ENCODE results near the gene KCNIP1. TPM values are rescaled to one million over a fixed set of nuclear protein-coding genes. Genes with fewer than 3 reads are reported as not detected.

The KCNIP1 gene
- total RNA-seq, 1 experiment from 2014 or later, result not detected

- Histone ChIP-seq H3K36me3 (ENCODE audit: low read depth, low read length) (no peaks in the 10 kb centered on the region), H2AFZ (ENCODE audit: low read length) (no peak overlapping the region), H3K9ac (ENCODE audit: low read length) (no peak overlapping the region), H3K4me2 (ENCODE audit: low read length) (no peak overlapping the region), H3K79me2 (ENCODE audit: low read length) (no peaks in the 10 kb centered on the region), H3K27ac (ENCODE audit: low read length) (no peak overlapping the region), H3F3A (ENCODE audit: low read length, unreplicated experiment) (no peaks in the 10 kb centered on the region), H3K4me3 (ENCODE audit: low read length) (no peak overlapping the region), H3K9me3 (ENCODE audit: low read length) (no peaks in the 10 kb centered on the region), H3K27me3 (ENCODE audit: low read length) (no peaks in the 10 kb centered on the region; the same call in 1 of the 2 replicates), H3K4me1 (ENCODE audit: insufficient read depth, low read length) (peaks cover 5% of the 10 kb centered on the region), H3K9me2 (replicated peaks; ENCODE audit: low read length) (no peaks in the 10 kb centered on the region), H4K20me1 (ENCODE audit: low read length) (no peaks in the 10 kb centered on the region)
- CTCF ChIA-PET, result no interaction called here
- POLR2A ChIA-PET (ENCODE audit: unreplicated experiment), result no interaction called here
- ATAC-seq (no peak), DNase-seq (no peak)
- BruUV-seq (replicated peaks), result no TSS peak
- intact Hi-C loops (cut with micrococcal nuclease), result no loop called here
- TF ChIP-seq EZH2phosphoT487 (IDR thresholded peaks at IDR 0.05; ENCODE audit: borderline replicate concordance, low read length) (no peak), EZH2 (IDR thresholded peaks at IDR 0.05; ENCODE audit: low read length, unreplicated experiment) (no peak)
These were observed 97.8 kb downstream of the KCNIP1 start for GRCh38 chr5:170601619-170602018.

GRCh38 chr5:170603109-170603508, 99.3 kb downstream of the KCNIP1 start:
- no peak overlapping the region for H2AFZ ChIP-seq (ENCODE audit: low read length)
- DNase-seq (no peak), ATAC-seq (no peak)
- no peak overlapping the region for H3K4me3 ChIP-seq (ENCODE audit: low read length)
- no peaks in the 10 kb centered on the region for H3F3A ChIP-seq (ENCODE audit: low read length, unreplicated experiment)
- H3K4me1 ChIP-seq (ENCODE audit: insufficient read depth, low read length), result 0 out of 2 replicates have a peak, but pooled peaks cover 1% of the 10 kb centered on the region
- no peak overlapping the region for H3K27ac ChIP-seq (ENCODE audit: low read length)
- no peaks in the 10 kb centered on the region for H3K9me2 ChIP-seq (replicated peaks; ENCODE audit: low read length)
- no peak overlapping the region for H3K4me2 ChIP-seq (ENCODE audit: low read length)
- TF ChIP-seq EZH2 (IDR thresholded peaks at IDR 0.05; ENCODE audit: low read length, unreplicated experiment), result no peak
- TF ChIP-seq CTCF (conservative IDR thresholded peaks at IDR 0.05; ENCODE audit: low read depth, low read length), result no peak
- TF ChIP-seq EZH2phosphoT487 (IDR thresholded peaks at IDR 0.05; ENCODE audit: borderline replicate concordance, low read length), result no peak
- ChIA-PET CTCF (no interaction called here), POLR2A (ENCODE audit: unreplicated experiment) (no interaction called here)
- no TSS peak for BruUV-seq (replicated peaks)
- H3K27me3 ChIP-seq (ENCODE audit: low read length), result no peaks in the 10 kb centered on the region; the same call in 1 of the 2 replicates
- no peaks in the 10 kb centered on the region for H3K36me3 ChIP-seq (ENCODE audit: low read depth, low read length)
- no peaks in the 10 kb centered on the region for H3K9me3 ChIP-seq (ENCODE audit: low read length)
- intact Hi-C loops (cut with micrococcal nuclease), result no loop called here
- no peak overlapping the region for H3K9ac ChIP-seq (ENCODE audit: low read length)
- no peaks in the 10 kb centered on the region for H3K79me2 ChIP-seq (ENCODE audit: low read length)
- H4K20me1 ChIP-seq (ENCODE audit: low read length), result no peaks in the 10 kb centered on the region

GRCh38 chr5:170603578-170604565, 100.1 kb downstream of the KCNIP1 start:
- no peaks in the 10 kb centered on the region for H3K9me2 ChIP-seq (replicated peaks; ENCODE audit: low read length)

More at GRCh38 chr5:170603578-170604565, 100.1 kb downstream of the KCNIP1 start:
- Histone ChIP-seq H3F3A (ENCODE audit: low read length, unreplicated experiment) (no peaks in the 10 kb centered on the region), H3K36me3 (ENCODE audit: low read depth, low read length) (no peaks in the 10 kb centered on the region), H3K9ac (ENCODE audit: low read length) (no peak overlapping the region), H3K27ac (ENCODE audit: low read length) (no peak overlapping the region), H2AFZ (ENCODE audit: low read length) (no peak overlapping the region), H3K79me2 (ENCODE audit: low read length) (no peaks in the 10 kb centered on the region), H3K27me3 (ENCODE audit: low read length) (no peaks in the 10 kb centered on the region; the same call in 1 of the 2 replicates), H3K4me2 (ENCODE audit: low read length) (no peak overlapping the region), H3K9me3 (ENCODE audit: low read length) (no peaks in the 10 kb centered on the region), H3K4me1 (ENCODE audit: insufficient read depth, low read length) (no peaks in the 10 kb centered on the region), H3K4me3 (ENCODE audit: low read length) (no peak overlapping the region), H4K20me1 (ENCODE audit: low read length) (no peaks in the 10 kb centered on the region)
- ChIA-PET POLR2A (ENCODE audit: unreplicated experiment) (no interaction called here), CTCF (no interaction called here)
- intact Hi-C loops (cut with micrococcal nuclease), result loop anchor here (1.0 to 2.0 kb wide), 2 partner anchors 19 to 29 kb away; no protein-coding TSS in a partner anchor
- no TSS peak for BruUV-seq (replicated peaks)
- DNase-seq (peak; percentile 58), ATAC-seq (peak; percentile 67)
- TF ChIP-seq CTCF (conservative IDR thresholded peaks at IDR 0.05; ENCODE audit: low read depth, low read length) (peak; percentile 68), EZH2phosphoT487 (IDR thresholded peaks at IDR 0.05; ENCODE audit: borderline replicate concordance, low read length) (no peak), EZH2 (IDR thresholded peaks at IDR 0.05; ENCODE audit: low read length, unreplicated experiment) (no peak)

Measured in PC-3 (cell line).